MM.1S (cell line): Measurements from ENCODE around the gene ACKR3.

Source experiments
- DNase-seq: peaks from one replicate; pipeline ENCODE4 v3.0.0-alpha.2; 2015
- H2AFZ ChIP-seq: fragments of 300-600 bp; sonication (generic); 2 replicates; pipeline ENCODE4 v1.6.0; 2016; ENCODE audit warnings: antibody characterized with exemption, low read length
- H3F3A ChIP-seq: fragments of 300-600 bp; sonication (generic); 2 replicates; pipeline ENCODE4 v1.6.1; 2016; ENCODE audit warnings: mild to moderate bottlenecking, antibody characterized with exemption, low read length, moderate library complexity, mixed read lengths; ENCODE audit not compliant: insufficient read depth
- H3K27ac ChIP-seq: fragments of 300-600 bp; sonication (generic); 2 replicates; pipeline ENCODE4 v1.5.1; 2016; ENCODE audit warnings: mild to moderate bottlenecking, low read length
- H3K27me3 ChIP-seq: fragments of 300-600 bp; sonication (generic); replicated peaks from 2 replicates; pipeline ENCODE4 v1.6.0; 2016; ENCODE audit warnings: low read length; ENCODE audit not compliant: insufficient read depth
- H3K36me3 ChIP-seq: fragments of 300-600 bp; sonication (generic); replicated peaks from 2 replicates; pipeline ENCODE4 v1.6.1; 2016; ENCODE audit warnings: mild to moderate bottlenecking, low read length, mixed read lengths; ENCODE audit not compliant: insufficient read depth
- H3K4me1 ChIP-seq: fragments of 300-600 bp; sonication (generic); 2 replicates; pipeline ENCODE4 v1.6.1; 2016; ENCODE audit warnings: low read length, mixed read lengths
- H3K4me2 ChIP-seq: fragments of 300-600 bp; sonication (generic); 2 replicates; pipeline ENCODE4 v1.6.0; 2016; ENCODE audit warnings: low read depth, low read length
- H3K4me3 ChIP-seq: fragments of 300-600 bp; sonication (generic); 2 replicates; pipeline ENCODE4 v1.5.1; 2016; ENCODE audit warnings: low read length, mixed read lengths
- H3K79me2 ChIP-seq: fragments of 300-600 bp; sonication (generic); 2 replicates; pipeline ENCODE4 v1.6.1; 2016; ENCODE audit warnings: mixed run types, low read length, mixed read lengths
- H3K9ac ChIP-seq: fragments of 300-600 bp; sonication (generic); 2 replicates; pipeline ENCODE4 v1.6.1; 2016; ENCODE audit warnings: low read length, mixed read lengths
- H3K9me2 ChIP-seq: fragments of 300-600 bp; sonication (generic); replicated peaks from 2 replicates; pipeline ENCODE4 v1.6.1; 2016; ENCODE audit warnings: mild to moderate bottlenecking, low read length, mixed read lengths; ENCODE audit not compliant: insufficient read depth
- H3K9me3 ChIP-seq: fragments of 300-600 bp; sonication (generic); replicated peaks from 2 replicates; pipeline ENCODE4 v1.6.1; 2016; ENCODE audit warnings: mild to moderate bottlenecking, low read length, mixed read lengths; ENCODE audit not compliant: insufficient read depth
- H4K20me1 ChIP-seq: fragments of 300-600 bp; sonication (generic); 2 replicates; pipeline ENCODE4 v1.6.1; 2016; ENCODE audit warnings: mild to moderate bottlenecking, low read length, moderate library complexity, mixed read lengths; ENCODE audit not compliant: insufficient read depth
- CTCF ChIP-seq: fragments of 300-600 bp; sonication (generic); IDR thresholded peaks from 2 replicates; pipeline ENCODE4 v1.5.1; 2016; ENCODE audit warnings: antibody characterized with exemption, low read length, mixed read lengths
- EZH2 ChIP-seq: fragments of 300-600 bp; sonication (generic); optimal IDR thresholded peaks from 2 replicates; pipeline ENCODE3; 2017; ENCODE audit warnings: low read depth, mild to moderate bottlenecking, antibody characterized with exemption, low read length, mixed read lengths
- EZH2phosphoT487 ChIP-seq: fragments of 300-600 bp; sonication (generic); IDR thresholded peaks from 2 replicates; pipeline ENCODE4 v1.6.1; 2018; ENCODE audit warnings: antibody characterized with exemption, low read length

Gene ACKR3

GRCh38 chr2:236613612-236614011 lies 44.0 kb downstream of the ACKR3 start:
- no peak overlapping the region for H3K27ac ChIP-seq
- H2AFZ ChIP-seq: no peak overlapping the region
- no peak overlapping the region for H3K9ac ChIP-seq
- H3K79me2 ChIP-seq: no peaks in the 10 kb centered on the region
- no peak overlapping the region for H3K4me3 ChIP-seq
- H3K9me2 ChIP-seq: no peaks in the 10 kb centered on the region
- no peaks in the 10 kb centered on the region for H3K9me3 ChIP-seq
- no peak overlapping the region for H3K4me2 ChIP-seq
- no peaks in the 10 kb centered on the region for H3F3A ChIP-seq
- no peak for DNase-seq
- H4K20me1 ChIP-seq: no peaks in the 10 kb centered on the region
- no peaks in the 10 kb centered on the region for H3K36me3 ChIP-seq
- no peaks in the 10 kb centered on the region for H3K27me3 ChIP-seq
- H3K4me1 ChIP-seq: 0 out of 2 replicates have a peak, but pooled peaks cover 3% of the 10 kb centered on the region
- no peak for TF ChIP-seq CTCF
- no peak for TF ChIP-seq EZH2phosphoT487
- no peak for TF ChIP-seq EZH2

GRCh38 chr2:236614551-236614950 lies 44.9 kb downstream of the ACKR3 start:
- Histone ChIP-seq H3K27me3 (no peaks in the 10 kb centered on the region), H3K4me1 (0 out of 2 replicates have a peak, but pooled peaks cover 5% of the 10 kb centered on the region)
- TF ChIP-seq EZH2phosphoT487 (no peak), EZH2 (no peak), CTCF (no peak)

GRCh38 chr2:236616031-236616430 lies 46.4 kb downstream of the ACKR3 start:
- no peak for DNase-seq
- Histone ChIP-seq H3K36me3 (no peaks in the 10 kb centered on the region), H3K4me1 (0 out of 2 replicates have a peak, but pooled peaks cover 5% of the 10 kb centered on the region), H3K4me2 (no peak overlapping the region), H3K9ac (no peak overlapping the region), H4K20me1 (no peaks in the 10 kb centered on the region), H3K9me2 (no peaks in the 10 kb centered on the region), H3K79me2 (no peaks in the 10 kb centered on the region), H3K4me3 (no peak overlapping the region), H2AFZ (no peak overlapping the region), H3K9me3 (no peaks in the 10 kb centered on the region), H3K27me3 (no peaks in the 10 kb centered on the region), H3F3A (no peaks in the 10 kb centered on the region), H3K27ac (no peak overlapping the region)
- TF ChIP-seq CTCF (no peak), EZH2 (no peak), EZH2phosphoT487 (no peak)

More at GRCh38 chr2:236614551-236614950, 44.9 kb downstream of the ACKR3 start:
- Histone ChIP-seq H3K79me2 (no peaks in the 10 kb centered on the region), H3K9me3 (no peaks in the 10 kb centered on the region), H3K4me2 (no peak overlapping the region), H3K9ac (no peak overlapping the region), H3K27ac (no peak overlapping the region), H4K20me1 (no peaks in the 10 kb centered on the region), H3K36me3 (no peaks in the 10 kb centered on the region), H3K9me2 (no peaks in the 10 kb centered on the region), H3F3A (no peaks in the 10 kb centered on the region), H2AFZ (no peak overlapping the region), H3K4me3 (no peak overlapping the region)
- no peak for DNase-seq
